NCI-H1417 treated with DMSO at 0.1 percent for 48 hours (cell line): ENCODE measurements around the gene MACIR.
A peak's percentile ranks its signal among the peaks of the same experiment; 100 is the strongest.
"Not testable (repeated sequence)": the region's sequence is repeated elsewhere in the genome, so short reads cannot be mapped to it uniquely, and the experiment has no call there.

Experiments
- DNase-seq: peaks from one replicate; lab custom pipeline; 2025; lab: John Stamatoyannopoulos, UW

MACIR gene

DNA sequence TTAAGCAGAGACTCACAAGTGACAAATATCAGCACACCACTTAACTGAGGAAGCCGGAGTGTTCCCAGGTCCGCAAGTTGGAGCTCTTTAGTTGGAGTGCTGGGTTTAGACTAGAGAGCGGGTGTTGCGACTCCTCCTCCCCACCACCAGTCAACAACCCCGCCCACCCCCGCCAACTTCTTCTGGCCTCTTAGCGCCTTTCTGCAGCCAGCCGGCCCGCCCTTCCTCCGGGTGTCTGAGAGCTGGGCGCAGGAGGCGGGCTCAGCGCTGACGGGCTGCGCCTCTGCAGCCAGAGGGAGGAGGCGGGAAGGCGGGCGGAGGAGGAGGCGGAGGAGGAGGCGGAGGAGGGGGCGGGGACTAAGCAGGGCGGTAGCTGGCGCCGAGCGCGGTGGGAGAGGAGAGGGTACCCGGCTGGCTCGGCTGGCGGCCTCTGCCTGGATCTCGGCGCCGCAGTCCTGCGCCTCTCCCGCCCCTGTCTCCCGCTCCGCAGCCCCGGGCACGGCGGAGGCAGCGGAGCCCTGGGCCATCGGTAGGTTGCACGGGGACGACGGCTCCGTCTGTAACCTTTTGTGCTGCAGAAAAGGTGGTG lies at the start of gene MACIR:
Gene MACIR (plus strand): TSS at position 396 of the 589 bp plus-strand sequence. CDS start 17,157 bp downstream, outside the sequence.
- DNase-seq, result peak; percentile 26

GRCh38 chr5:103209065-103209464 lies 49.5 kb upstream of the MACIR start:
- no peak for DNase-seq

GRCh38 chr5:103210952-103211351 lies 47.6 kb upstream of the MACIR start:
- DNase-seq, result no peak

GRCh38 chr5:103211576-103212561 lies 46.7 kb upstream of the MACIR start:
- no peak for DNase-seq

- no peak for DNase-seq
Observed at GRCh38 chr5:103216137-103216536, 42.4 kb upstream of the MACIR start.

- no peak for DNase-seq
Observed at GRCh38 chr5:103216697-103217096, 41.9 kb upstream of the MACIR start.

DNA sequence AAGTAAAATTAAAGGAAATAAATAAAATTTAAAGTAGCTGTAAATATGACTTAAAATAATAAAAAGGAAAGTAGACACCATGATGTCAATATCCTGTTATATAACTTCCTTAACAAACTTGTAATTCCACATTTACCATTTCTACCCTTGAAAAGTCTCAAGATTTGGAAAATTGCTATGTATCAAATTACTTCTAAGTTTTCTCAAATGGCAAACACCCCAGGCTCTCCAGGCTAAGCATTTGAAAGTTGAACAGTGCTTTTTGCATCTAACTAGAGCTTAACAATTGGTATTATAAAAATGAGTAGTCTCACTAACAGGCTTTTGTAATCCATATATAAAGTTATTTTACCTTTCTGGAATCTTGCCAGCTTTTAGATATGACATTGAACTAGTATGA lies 41.5 kb upstream of the MACIR start:
- DNase-seq, result no peak

- DNase-seq, result no peak
Observed at GRCh38 chr5:103218164-103218563, 40.4 kb upstream of the MACIR start.

DNA sequence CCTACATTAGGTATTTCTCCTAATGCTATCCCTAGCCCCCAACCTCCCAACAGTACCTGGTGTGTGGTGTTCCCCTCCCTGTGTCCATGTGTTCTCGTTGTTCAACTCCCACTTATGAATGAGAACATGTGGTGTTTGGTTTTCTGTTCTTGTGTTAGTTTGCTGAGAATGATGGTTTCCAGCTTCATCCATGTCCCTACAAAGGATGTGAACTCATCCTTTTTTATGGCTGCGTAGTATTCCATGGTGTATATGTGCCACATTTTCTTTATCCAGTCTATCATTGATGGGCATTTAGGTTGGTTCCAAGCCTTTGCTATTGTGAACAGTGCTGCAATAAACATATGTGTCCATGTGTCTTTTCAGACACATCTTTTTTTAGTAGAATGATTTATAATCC lies 39.5 kb upstream of the MACIR start:
- not testable (repeated sequence) for DNase-seq

GRCh38 chr5:103223031-103223955 lies 35.3 kb upstream of the MACIR start:
- DNase-seq, result no peak

DNA sequence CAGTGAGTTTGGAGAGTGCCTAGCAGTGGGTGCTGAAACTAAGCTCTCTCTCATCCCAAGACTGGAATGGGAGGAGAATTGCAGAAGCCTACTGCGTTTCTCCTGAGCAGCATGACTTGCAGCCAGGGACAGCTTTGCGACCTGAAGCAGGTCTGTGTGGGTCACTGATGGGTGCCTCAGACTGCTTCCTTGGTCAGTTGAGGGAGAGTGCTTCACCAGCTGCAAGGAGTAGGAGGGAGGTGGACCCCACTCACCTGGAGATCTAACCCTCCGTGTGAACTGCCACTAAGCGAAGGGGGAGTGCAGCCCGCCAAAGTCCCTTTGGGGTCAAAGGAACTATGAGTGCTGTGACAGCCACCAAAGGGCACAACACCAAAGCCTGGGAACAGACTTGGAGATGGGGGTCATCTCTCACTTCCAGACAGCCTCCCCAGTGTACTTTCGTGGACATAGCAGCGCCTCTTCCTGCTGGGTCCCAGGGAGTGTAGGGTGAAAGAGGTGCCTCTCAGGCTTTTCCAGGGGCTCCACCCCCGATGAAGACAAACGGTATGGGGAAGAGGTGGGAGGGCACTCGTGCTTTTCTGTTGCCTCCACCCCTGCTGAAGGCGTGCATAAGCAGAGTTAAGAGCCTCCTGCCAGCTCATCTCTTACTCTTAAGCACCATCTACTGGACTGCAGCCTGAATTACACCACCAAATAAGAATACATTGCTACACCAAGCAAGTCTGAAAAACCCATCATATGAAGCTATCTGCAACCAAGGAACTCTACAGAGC lies 34.3 kb upstream of the MACIR start:
- DNase-seq, result no peak

DNA sequence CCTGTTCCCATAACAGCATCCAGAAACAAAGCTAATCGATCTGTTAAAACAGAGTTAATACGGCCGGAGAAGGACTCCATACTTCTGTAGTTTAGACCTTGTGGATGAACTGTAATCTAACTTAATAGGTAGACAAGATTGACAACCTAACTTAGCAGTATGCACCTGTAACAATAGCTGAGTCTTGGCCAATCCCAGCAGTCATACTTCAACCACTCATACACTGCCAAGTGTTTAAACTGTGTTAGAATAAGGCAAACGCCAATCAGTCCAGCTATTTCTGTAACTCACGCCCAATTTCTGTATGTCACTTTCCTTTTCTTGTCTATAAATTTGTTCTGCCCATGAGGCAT lies 33.7 kb upstream of the MACIR start:
- no peak for DNase-seq

- no peak for DNase-seq
Observed at GRCh38 chr5:103228061-103228460, 30.5 kb upstream of the MACIR start.

- DNase-seq, result no peak
Observed at GRCh38 chr5:103228588-103228987, 30.0 kb upstream of the MACIR start.

- no peak for DNase-seq
Observed at GRCh38 chr5:103232393-103232999, 26.1 kb upstream of the MACIR start.

- DNase-seq, result no peak
Observed at GRCh38 chr5:103234239-103234975, 24.2 kb upstream of the MACIR start.

- DNase-seq, result no peak
Observed at GRCh38 chr5:103235891-103236290, 22.7 kb upstream of the MACIR start.

GRCh38 chr5:103237778-103238177 lies 20.8 kb upstream of the MACIR start:
- no peak for DNase-seq

- DNase-seq, result no peak
Observed at GRCh38 chr5:103243665-103244064, 14.9 kb upstream of the MACIR start.

DNA sequence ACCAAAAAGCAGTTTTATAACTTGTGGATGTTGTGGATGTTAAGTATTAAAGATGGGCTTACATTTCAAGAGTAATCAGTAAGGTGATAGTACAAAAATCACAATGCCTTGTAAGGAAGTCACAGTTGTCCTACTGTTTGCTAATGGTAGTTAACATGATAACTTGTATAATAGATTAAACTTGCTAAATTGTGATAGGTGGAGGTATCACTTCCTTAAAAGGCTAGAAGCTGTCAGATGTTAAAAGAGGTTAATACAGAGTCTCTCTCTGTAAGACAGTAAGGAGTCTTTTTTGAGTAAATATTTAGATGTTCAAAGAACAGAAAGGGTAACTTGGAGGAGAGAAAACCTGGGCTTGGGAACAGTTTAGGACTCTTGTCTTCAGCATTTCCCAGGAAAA lies 14.2 kb upstream of the MACIR start:
- no peak for DNase-seq
